Measurements from ENCODE around the gene HDGFL2. TPM values are rescaled to one million over a fixed set of nuclear protein-coding genes. Genes with fewer than 3 reads are reported as not detected.

The HDGFL2 gene
- total RNA-seq, result 45.9 TPM

- DNase-seq (ENCODE audit: low spot score), result no peak
These were observed at the start of gene HDGFL2 for GRCh38 chr19:4472174-4472974. TSS of gene HDGFL2 (plus strand) at chr19:4472297. CDS start at chr19:4472351, 54 bp downstream.

DNA sequence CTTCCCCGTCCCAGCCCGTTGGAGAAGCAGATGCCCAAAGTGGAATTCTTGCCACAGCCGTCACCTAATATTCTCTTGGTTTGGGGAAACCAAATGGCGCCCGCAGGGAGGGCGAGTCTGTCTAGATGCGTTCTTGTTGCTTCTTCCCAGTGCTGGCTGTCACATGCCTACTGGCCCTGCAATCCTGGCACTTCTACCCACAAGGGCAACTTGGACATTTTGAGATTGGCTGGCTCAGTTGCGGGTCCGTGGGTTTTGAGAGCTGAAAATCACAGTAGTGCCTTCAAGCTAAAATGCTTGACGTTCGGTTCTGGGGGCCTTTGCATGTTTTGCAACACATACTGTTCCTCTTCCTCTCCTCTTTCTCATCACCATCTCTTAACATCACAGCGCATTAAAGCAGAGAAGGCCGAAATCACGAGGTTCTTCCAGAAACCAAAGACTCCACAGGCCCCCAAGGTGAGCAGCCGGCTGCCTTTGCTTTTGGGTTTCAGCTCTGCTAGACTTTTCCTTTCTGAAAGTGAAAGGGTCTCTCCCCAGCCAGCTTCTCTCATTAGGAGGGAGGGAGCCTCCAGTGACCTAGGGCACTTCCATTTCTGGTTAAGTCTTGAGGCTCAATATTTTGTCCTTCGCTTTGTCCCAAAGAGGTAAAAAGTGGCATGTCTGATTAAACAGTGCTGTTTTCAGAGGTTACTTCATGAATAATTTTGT, 48.5 kb upstream of the HDGFL2 start:
- DNase-seq (ENCODE audit: low spot score), result no peak

GRCh38 chr19:4425537-4425936, 46.6 kb upstream of the HDGFL2 start:
- no peak for DNase-seq (ENCODE audit: low spot score)

DNA sequence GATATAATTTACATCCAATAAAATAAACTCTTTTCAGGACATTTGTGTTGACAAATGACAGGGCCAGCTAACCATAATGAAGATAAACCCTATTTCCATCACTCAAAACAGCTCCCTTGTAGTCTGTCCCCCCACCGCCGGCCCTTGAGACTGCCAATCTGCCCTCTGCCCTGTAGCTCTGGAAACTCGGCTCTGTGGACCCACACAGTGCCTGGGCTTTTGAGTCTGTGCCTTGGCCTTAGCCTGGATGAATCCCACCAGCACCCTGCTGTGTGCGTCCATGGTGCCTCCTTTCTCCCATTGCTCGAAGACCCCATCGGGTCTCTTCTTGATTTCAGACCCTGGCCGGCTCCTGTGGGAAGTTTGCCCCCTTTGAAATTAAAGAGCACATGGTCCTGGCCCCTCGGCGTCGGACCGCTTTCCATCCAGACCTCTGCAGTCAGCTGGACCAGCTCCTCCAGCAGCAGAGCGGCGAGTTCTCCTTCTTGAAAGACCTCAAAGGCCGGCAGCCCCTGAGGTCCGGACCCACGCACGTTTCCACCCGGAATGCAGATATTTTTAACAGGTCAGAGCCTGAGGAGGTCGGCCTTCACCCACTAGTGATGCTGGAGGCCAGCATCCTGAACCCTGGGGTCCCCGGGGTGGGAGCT, 43.6 kb upstream of the HDGFL2 start:
- no peak for DNase-seq (ENCODE audit: low spot score)

DNA sequence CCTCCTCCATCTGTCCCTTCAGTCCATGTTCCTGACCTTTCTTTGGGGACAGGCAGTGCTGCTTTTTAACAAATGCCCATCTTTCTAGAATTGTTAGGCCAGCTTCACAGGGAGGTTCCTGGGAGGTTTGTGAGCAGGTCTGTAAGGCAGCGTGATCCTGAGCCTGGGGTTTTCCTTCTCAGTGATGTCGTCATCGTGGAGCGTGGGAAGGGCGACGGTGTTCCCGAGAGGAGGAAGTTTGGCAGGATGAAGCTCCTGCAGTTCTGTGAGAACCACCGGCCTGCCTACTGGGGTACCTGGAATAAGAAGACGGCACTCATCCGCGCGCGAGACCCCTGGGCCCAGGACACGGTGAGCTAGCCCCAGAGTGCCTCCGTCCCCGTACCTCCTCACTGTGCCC, 42.8 kb upstream of the HDGFL2 start:
- no peak for DNase-seq (ENCODE audit: low spot score)

- no peak for DNase-seq (ENCODE audit: low spot score)
These were observed 42.3 kb upstream of the HDGFL2 start for GRCh38 chr19:4429771-4430171.

DNA sequence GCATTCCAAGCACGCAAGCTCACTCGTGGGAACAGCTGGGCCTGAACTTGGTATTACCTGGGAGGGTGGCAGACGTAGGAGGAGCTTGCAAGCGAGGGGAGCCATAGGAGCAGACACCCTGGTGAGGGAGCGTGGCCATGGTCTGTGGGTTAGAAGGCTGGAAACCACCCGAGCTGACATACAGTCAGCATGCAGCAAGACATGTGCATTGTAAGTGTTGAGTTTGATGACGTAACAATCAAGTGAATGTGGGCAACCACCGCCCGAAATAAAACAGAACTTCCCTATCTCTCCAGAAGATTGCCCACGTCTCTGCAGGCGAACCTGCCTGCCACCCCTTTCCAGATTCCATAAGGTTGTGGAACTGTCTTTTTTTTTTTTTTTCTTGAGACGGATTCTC, 41.3 kb upstream of the HDGFL2 start:
- DNase-seq (ENCODE audit: low spot score), result no peak

- DNase-seq (ENCODE audit: low spot score), result no peak
These were observed 40.8 kb upstream of the HDGFL2 start for GRCh38 chr19:4431296-4431695.

GRCh38 chr19:4431808-4432674, 40.1 kb upstream of the HDGFL2 start:
- DNase-seq (ENCODE audit: low spot score), result no peak

GRCh38 chr19:4432918-4433506, 39.1 kb upstream of the HDGFL2 start:
- DNase-seq (ENCODE audit: low spot score), result no peak

DNA sequence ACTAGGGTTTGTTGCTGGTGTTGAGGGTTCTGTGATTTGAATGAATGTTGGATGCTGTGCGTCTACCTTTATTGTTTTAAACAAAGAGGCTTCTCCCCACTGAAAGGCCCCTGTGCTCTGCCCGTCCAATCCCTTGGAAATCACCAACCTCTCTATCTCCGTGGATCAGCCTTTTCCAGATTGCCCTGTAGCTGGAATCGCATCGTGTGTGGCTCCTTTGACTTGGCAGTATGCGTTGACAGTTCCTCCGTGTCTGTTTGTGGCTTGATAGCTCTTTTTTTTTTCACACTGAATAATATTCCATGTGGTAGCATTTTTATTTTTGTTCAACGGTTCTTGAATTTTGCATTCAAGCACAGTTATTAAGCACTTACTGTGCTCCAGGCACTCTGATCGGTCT, 37.7 kb upstream of the HDGFL2 start:
- no peak for DNase-seq (ENCODE audit: low spot score)

DNA sequence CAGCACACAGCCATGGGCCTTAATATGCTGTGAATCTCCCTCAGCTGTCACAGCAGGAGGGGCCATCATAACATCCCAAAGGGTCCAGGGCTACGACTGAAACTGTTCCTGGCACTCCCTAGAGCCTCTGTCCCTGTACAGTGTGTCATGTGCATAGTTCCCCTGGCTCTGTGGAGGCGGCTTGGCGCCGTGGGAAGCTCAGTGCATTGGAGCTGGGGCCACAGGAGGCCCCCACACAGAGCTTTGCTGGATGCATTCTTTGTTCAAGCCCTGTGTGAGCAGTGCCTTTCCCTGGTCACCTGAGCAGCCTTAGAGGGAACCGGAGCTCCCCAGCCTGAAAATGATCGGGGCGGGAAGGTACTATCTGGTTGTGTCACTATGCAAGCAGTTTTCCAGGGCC, 35.9 kb upstream of the HDGFL2 start:
- DNase-seq (ENCODE audit: low spot score), result no peak

GRCh38 chr19:4437103-4437502, 35.0 kb upstream of the HDGFL2 start:
- DNase-seq (ENCODE audit: low spot score), result no peak

- no peak for DNase-seq (ENCODE audit: low spot score)
These were observed 32.9 kb upstream of the HDGFL2 start for GRCh38 chr19:4439243-4439642.

- no peak for DNase-seq (ENCODE audit: low spot score)
These were observed 29.9 kb upstream of the HDGFL2 start for GRCh38 chr19:4441994-4442818.

DNA sequence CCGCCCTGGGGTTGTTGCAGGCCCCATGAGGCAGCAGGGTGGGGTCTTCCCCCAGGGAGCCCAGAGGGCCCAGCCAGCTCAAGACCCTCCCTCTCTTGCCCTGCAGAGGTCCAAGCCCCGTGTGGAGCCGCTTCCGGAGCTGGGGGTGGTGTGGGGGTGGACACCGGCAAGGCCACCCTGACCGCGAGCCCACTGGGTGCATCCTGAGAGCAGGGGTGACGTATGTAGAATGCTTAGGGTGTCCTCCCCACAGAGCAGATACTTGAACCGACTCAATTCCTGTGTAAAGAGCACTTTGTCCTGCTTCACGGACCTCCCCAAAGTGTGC, 29.3 kb upstream of the HDGFL2 start:
- no peak for DNase-seq (ENCODE audit: low spot score)

GRCh38 chr19:4443188-4443587, 28.9 kb upstream of the HDGFL2 start:
- DNase-seq (ENCODE audit: low spot score), result no peak

- DNase-seq (ENCODE audit: low spot score), result no peak
These were observed 27.9 kb upstream of the HDGFL2 start for GRCh38 chr19:4443966-4444764.

DNA sequence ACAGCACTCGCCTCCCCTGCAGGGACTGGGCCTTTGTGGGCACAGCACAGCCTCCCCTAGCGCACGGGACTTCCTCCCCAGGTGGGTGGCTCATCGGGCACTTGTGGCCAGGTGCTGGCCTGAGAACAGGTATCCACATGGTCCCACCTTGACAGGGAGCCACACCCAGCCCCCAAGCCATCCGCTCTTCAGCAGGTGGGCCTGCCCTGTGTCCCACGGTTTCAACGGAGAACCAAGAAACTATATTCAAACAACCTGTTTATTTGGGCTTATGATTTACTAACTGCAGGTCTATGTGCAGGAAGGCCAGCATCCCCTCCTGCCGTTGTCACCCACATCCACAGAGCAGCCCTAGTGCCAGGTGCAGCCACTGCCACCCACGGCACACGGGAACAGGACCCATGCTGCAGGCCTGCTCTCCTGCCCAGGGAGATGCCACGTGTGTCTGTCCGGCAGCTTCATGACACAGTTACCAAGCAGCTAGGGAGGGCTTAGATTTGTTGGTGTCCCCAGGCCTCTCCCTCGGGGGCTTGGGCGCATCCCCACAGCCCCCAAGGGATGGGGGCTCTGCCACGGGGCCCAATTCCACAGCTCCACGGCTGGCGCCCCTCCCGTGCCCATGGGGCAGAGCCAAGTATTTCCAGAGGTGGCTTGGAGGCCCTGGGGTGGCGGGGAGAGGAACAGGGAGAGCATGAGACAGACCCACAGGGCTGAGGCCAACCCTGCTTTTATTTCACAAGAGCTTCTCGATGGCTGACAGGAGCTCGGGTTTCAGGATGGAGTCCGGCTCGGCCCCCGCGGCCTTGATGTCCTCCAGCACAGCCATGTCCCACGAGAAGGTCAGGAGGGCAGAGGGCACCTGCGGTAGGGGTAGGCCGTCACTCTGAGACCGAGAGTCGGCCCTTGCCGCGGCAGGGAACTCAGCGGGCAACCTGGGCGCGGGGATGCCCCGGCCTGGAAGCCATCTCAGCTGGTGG, 27.0 kb upstream of the HDGFL2 start:
- DNase-seq (ENCODE audit: low spot score), result no peak

Measured in ureter (tissue), 1 donor.